Fibroblast of mammary gland (primary cell): ENCODE results near the gene IBTK.

Experiments
- DNase-seq: peaks from one replicate; pipeline ENCODE4 v3.0.0-alpha.2; 2010; ENCODE audit warnings: low read depth
- H3K4me3 ChIP-seq: 2 replicates; pipeline ENCODE4 v1.5.1; 2011; ENCODE audit warnings: low read depth, mild to moderate bottlenecking, low read length, moderate library complexity; ENCODE audit not compliant: control insufficient read depth
- CTCF ChIP-seq: conservative IDR thresholded peaks from 2 replicates; pipeline ENCODE4 v1.5.1; 2011; ENCODE audit warnings: low read depth, low read length, inconsistent platforms; ENCODE audit not compliant: control insufficient read depth, insufficient read depth

Gene IBTK

GRCh38 chr6:82220167-82220566, 27.4 kb downstream of the IBTK start:
- H3K4me3 ChIP-seq, result no peak overlapping the region
- TF ChIP-seq CTCF, result no peak
- DNase-seq, result no peak

- DNase-seq, result no peak
- no peak for TF ChIP-seq CTCF
- H3K4me3 ChIP-seq, result no peak overlapping the region
Measured at GRCh38 chr6:82217018-82217586, 30.4 kb downstream of the IBTK start.

GRCh38 chr6:82216549-82216948, 31.0 kb downstream of the IBTK start:
- H3K4me3 ChIP-seq, result no peak overlapping the region
- no peak for DNase-seq
- TF ChIP-seq CTCF, result no peak

- H3K4me3 ChIP-seq, result no peak overlapping the region
- no peak for TF ChIP-seq CTCF
- DNase-seq, result no peak
Measured at GRCh38 chr6:82211326-82211725, 36.2 kb downstream of the IBTK start.

DNA sequence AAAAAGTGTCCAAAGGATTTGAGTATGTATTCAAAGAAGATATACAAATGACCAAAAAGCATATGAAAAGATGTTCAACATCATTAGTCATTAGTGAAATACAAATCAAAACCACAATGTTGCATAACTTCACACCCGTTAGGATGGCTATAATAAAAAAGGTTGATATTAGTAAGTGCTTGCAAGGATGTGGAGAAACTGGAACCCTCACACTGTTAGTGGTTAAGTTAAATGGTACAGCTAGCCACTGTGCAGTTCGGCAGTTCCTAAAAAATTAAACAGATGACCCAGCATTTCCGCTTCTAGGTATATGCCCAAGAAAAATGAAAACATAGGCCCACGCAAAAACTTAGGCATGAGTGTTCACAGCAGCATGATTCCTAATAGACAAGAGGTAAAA, 38.6 kb downstream of the IBTK start:
- TF ChIP-seq CTCF, result no peak
- DNase-seq, result peak; percentile 31

GRCh38 chr6:82205930-82206392, 41.6 kb downstream of the IBTK start:
- no peak overlapping the region for H3K4me3 ChIP-seq
- DNase-seq, result peak; percentile 14
- no peak for TF ChIP-seq CTCF

More for the DNA sequence above, 38.6 kb downstream of the IBTK start:
- no peak overlapping the region for H3K4me3 ChIP-seq

DNA sequence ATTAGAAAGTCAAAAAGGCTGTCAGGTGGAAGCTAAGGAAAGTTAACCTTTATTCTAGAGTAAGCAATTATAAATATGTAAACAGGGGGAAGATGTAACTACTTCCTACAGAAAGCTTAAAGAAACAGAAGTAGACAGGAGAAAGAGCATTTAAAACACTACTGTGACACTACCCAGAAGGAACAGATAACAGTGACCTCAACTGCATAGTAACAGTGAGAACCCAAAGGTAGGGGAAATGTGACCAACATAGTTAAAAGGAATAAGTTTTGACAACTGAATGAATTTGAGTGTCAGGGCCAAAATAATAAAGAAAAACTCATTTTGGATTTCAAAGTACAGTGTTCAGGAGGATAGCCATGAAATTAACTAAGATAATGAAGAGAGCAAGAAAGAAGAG, 43.5 kb downstream of the IBTK start:
- DNase-seq, result no peak
- TF ChIP-seq CTCF, result no peak
- H3K4me3 ChIP-seq, result no peak overlapping the region
